ENCODE measurements around the gene FAM222A.
"Not testable (repeated sequence)": the region's sequence is repeated elsewhere in the genome, so short reads cannot be mapped to it uniquely, and the experiment has no call there.

Gene FAM222A

GRCh38 chr12:109693653-109694600 lies 19.7 kb upstream of the FAM222A start:
- no peak for DNase-seq (ENCODE audit: low read depth in 2 of 3, low spot score in 2 of 3)

GRCh38 chr12:109694629-109695028 lies 19.0 kb upstream of the FAM222A start:
- not testable (repeated sequence) for DNase-seq (ENCODE audit: low read depth in 2 of 3, low spot score in 2 of 3)

GRCh38 chr12:109695416-109695815 lies 18.2 kb upstream of the FAM222A start:
- no peak for DNase-seq (ENCODE audit: low read depth in 2 of 3, low spot score in 2 of 3)

- no peak for DNase-seq (ENCODE audit: low read depth in 2 of 3, low spot score in 2 of 3)
Measured at GRCh38 chr12:109695961-109696461, 17.6 kb upstream of the FAM222A start.

- no peak for DNase-seq (ENCODE audit: low read depth in 2 of 3, low spot score in 2 of 3)
Measured at GRCh38 chr12:109696485-109697269, 16.9 kb upstream of the FAM222A start.

- no peak for DNase-seq (ENCODE audit: low read depth in 2 of 3, low spot score in 2 of 3)
Measured at GRCh38 chr12:109697270-109697553, 16.4 kb upstream of the FAM222A start.

- no peak for DNase-seq (ENCODE audit: low read depth in 2 of 3, low spot score in 2 of 3)
Measured at GRCh38 chr12:109697877-109698468, 15.7 kb upstream of the FAM222A start.

- DNase-seq (ENCODE audit: low read depth in 2 of 3, low spot score in 2 of 3) = no peak
Measured at GRCh38 chr12:109698820-109699219, 14.8 kb upstream of the FAM222A start.

- DNase-seq (ENCODE audit: low read depth in 2 of 3, low spot score in 2 of 3) = no peak
Measured at GRCh38 chr12:109701064-109701463, 12.6 kb upstream of the FAM222A start.

GRCh38 chr12:109702111-109702841 lies 11.3 kb upstream of the FAM222A start:
- DNase-seq (ENCODE audit: low read depth in 2 of 3, low spot score in 2 of 3) = no peak

- no peak for DNase-seq (ENCODE audit: low read depth in 2 of 3, low spot score in 2 of 3)
Measured at GRCh38 chr12:109703684-109704083, 9.9 kb upstream of the FAM222A start.

GRCh38 chr12:109704371-109705098 lies 9.1 kb upstream of the FAM222A start:
- no peak for DNase-seq (ENCODE audit: low read depth in 2 of 3, low spot score in 2 of 3)

GRCh38 chr12:109705291-109705690 lies 8.3 kb upstream of the FAM222A start:
- no peak for DNase-seq (ENCODE audit: low read depth in 2 of 3, low spot score in 2 of 3)

- DNase-seq (ENCODE audit: low read depth in 2 of 3, low spot score in 2 of 3) = no peak
Measured at GRCh38 chr12:109706398-109706746, 7.3 kb upstream of the FAM222A start.

- DNase-seq (ENCODE audit: low read depth in 2 of 3, low spot score in 2 of 3) = no peak
Measured at GRCh38 chr12:109706747-109707469, 6.7 kb upstream of the FAM222A start.

- DNase-seq (ENCODE audit: low read depth in 2 of 3, low spot score in 2 of 3) = no peak
Measured at GRCh38 chr12:109707470-109707821, 6.2 kb upstream of the FAM222A start.

GRCh38 chr12:109708939-109709338 lies 4.7 kb upstream of the FAM222A start:
- DNase-seq (ENCODE audit: low read depth in 2 of 3, low spot score in 2 of 3) = no peak

GRCh38 chr12:109709401-109709991 lies 4.1 kb upstream of the FAM222A start:
- DNase-seq (ENCODE audit: low read depth in 2 of 3, low spot score in 2 of 3) = no peak

GRCh38 chr12:109710205-109710746 lies 3.3 kb upstream of the FAM222A start:
- no peak for DNase-seq (ENCODE audit: low read depth in 2 of 3, low spot score in 2 of 3)
